ENCODE data around the gene CLTA. TPM values are rescaled to one million over a fixed set of nuclear protein-coding genes. Genes with fewer than 3 reads are reported as not detected.

The CLTA gene
- total RNA-seq, 4 donors from 2014 or later: 163 to 308 (median 217) TPM

- TF ChIP-seq, protein P1, sequence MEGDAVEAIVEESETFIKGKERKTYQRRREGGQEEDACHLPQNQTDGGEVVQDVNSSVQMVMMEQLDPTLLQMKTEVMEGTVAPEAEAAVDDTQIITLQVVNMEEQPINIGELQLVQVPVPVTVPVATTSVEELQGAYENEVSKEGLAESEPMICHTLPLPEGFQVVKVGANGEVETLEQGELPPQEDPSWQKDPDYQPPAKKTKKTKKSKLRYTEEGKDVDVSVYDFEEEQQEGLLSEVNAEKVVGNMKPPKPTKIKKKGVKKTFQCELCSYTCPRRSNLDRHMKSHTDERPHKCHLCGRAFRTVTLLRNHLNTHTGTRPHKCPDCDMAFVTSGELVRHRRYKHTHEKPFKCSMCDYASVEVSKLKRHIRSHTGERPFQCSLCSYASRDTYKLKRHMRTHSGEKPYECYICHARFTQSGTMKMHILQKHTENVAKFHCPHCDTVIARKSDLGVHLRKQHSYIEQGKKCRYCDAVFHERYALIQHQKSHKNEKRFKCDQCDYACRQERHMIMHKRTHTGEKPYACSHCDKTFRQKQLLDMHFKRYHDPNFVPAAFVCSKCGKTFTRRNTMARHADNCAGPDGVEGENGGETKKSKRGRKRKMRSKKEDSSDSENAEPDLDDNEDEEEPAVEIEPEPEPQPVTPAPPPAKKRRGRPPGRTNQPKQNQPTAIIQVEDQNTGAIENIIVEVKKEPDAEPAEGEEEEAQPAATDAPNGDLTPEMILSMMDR (IDR thresholded peaks at IDR 0.05): no peak
- TF ChIP-seq POLR2A (IDR thresholded peaks at IDR 0.05) (no peak), POLR2AphosphoS5 (IDR thresholded peaks at IDR 0.05) (no peak), EP300 (IDR thresholded peaks at IDR 0.05; ENCODE audit: low read depth) (no peak)
- peaks cover 9 to 30% (median 22%) of the 10 kb centered on the region in 4 donors for H3K4me1 ChIP-seq
- WGBS, 2 donors (ENCODE audit: low coverage in 1 of 2): 75 to 100% methylated on average over 1 to 6 of the region's 6 CpGs
- H3K36me3 ChIP-seq: no peaks in the 10 kb centered on the region
- no peaks in the 10 kb centered on the region for H3K27me3 ChIP-seq
- in situ Hi-C loops (cut with MboI; ENCODE audit: low pct_ligation_motif_present in 1 of 4, low pct_unique_long_range_greater_than_20kb in 1 of 4, low sequenced_read_pairs in 3 of 4) (loop anchor here in 2 of 4 donors (10.0 to 25.0 kb wide), 2 partner anchors 60 to 127 kb away; partner anchors contain the start of gene RECK (in 1 of the 2)), intact Hi-C loops (cut with DNase I; ENCODE audit: low total_unique reads) (no loop called here)
- peak overlapping the region; percentile 79 to 84 (median 81) for H3K27ac ChIP-seq
- no peak overlapping the region for H3K4me3 ChIP-seq
- no peaks in the 10 kb centered on the region for H3K9me3 ChIP-seq
- no peak for DNase-seq
Observed at GRCh38 chr9:36164372-36164771, 26.3 kb upstream of the CLTA start.

DNA sequence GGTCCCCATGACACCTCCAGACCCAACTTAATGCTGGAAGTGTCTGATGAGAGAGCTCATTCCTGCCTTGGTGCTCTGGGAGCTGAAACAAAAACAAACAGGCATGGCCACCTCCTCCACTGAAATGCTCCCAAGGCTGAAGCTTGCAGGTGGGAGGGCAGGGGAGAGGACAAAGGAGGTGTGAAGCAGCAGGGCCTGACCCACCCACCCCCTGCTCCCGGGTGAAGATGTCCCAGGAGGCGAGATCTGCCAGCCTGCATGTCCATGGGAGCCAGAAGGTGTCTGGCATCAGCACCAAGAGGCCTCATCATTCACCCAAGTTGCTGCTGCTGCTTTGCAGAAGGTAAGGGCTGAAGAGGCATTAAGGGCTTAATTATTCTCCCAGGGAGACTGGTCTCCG, 25.7 kb upstream of the CLTA start:
- Histone ChIP-seq H3K4me1 (peaks cover 9 to 30% (median 22%) of the 10 kb centered on the region in 4 donors), H3K27ac (peak overlapping the region; percentile 79 to 84 (median 81)), H3K27me3 (no peaks in the 10 kb centered on the region), H3K9me3 (no peaks in the 10 kb centered on the region), H3K36me3 (no peaks in the 10 kb centered on the region), H3K4me3 (no peak overlapping the region)
- 74% methylated on average over 3 of the region's 3 CpGs; no CpG with 5 or more reads in 1 of the 2 donors for WGBS, 2 donors (ENCODE audit: low coverage in 1 of 2)
- DNase-seq: no peak
- in situ Hi-C loops (cut with MboI; ENCODE audit: low pct_ligation_motif_present in 1 of 4, low pct_unique_long_range_greater_than_20kb in 1 of 4, low sequenced_read_pairs in 3 of 4) (loop anchor here (5.0 to 25.0 kb wide), 3 partner anchors 60 to 128 kb away; partner anchors contain the start of gene RECK (in 1 of the 4)), intact Hi-C loops (cut with DNase I; ENCODE audit: low total_unique reads) (no loop called here)
- TF ChIP-seq, protein P1 (IDR thresholded peaks at IDR 0.05): no peak
- no peak for TF ChIP-seq POLR2AphosphoS5 (IDR thresholded peaks at IDR 0.05)
- no peak for TF ChIP-seq POLR2A (IDR thresholded peaks at IDR 0.05)
- TF ChIP-seq EP300 (IDR thresholded peaks at IDR 0.05; ENCODE audit: low read depth): no peak

GRCh38 chr9:36165826-36166167, 24.9 kb upstream of the CLTA start:
- no peaks in the 10 kb centered on the region for H3K27me3 ChIP-seq
- no peaks in the 10 kb centered on the region for H3K36me3 ChIP-seq
- WGBS, 2 donors (ENCODE audit: low coverage in 1 of 2): 30 to 51% methylated on average over 6 to 12 of the region's 12 CpGs
- DNase-seq: no peak
- in situ Hi-C loops (cut with MboI; ENCODE audit: low pct_ligation_motif_present in 1 of 4, low pct_unique_long_range_greater_than_20kb in 1 of 4, low sequenced_read_pairs in 3 of 4) (loop anchor here (5.0 to 25.0 kb wide), 3 partner anchors 61 to 128 kb away; partner anchors contain the start of gene RECK (in 1 of the 4)), intact Hi-C loops (cut with DNase I; ENCODE audit: low total_unique reads) (loop anchor here (2.0 kb wide), 1 partner anchor 63 kb away; no protein-coding TSS in a partner anchor)
- H3K4me1 ChIP-seq: peaks cover 9 to 30% (median 22%) of the 10 kb centered on the region in 4 donors
- TF ChIP-seq, protein P1 (IDR thresholded peaks at IDR 0.05): no peak
- TF ChIP-seq POLR2A (IDR thresholded peaks at IDR 0.05) (no peak), EP300 (IDR thresholded peaks at IDR 0.05; ENCODE audit: low read depth) (no peak), POLR2AphosphoS5 (IDR thresholded peaks at IDR 0.05) (no peak)
- H3K9me3 ChIP-seq: no peaks in the 10 kb centered on the region
- H3K27ac ChIP-seq: peak overlapping the region; percentile 79 to 84 (median 81)
- H3K4me3 ChIP-seq: peak overlapping the region in 3 of 4 donors; percentile 38 to 57 (median 44)

- no peaks in the 10 kb centered on the region for H3K27me3 ChIP-seq
- intact Hi-C loops (cut with DNase I; ENCODE audit: low total_unique reads) (loop anchor here (2.0 kb wide), 1 partner anchor 64 kb away; no protein-coding TSS in a partner anchor), in situ Hi-C loops (cut with MboI; ENCODE audit: low pct_ligation_motif_present in 1 of 4, low pct_unique_long_range_greater_than_20kb in 1 of 4, low sequenced_read_pairs in 3 of 4) (loop anchor here (5.0 to 25.0 kb wide), 3 partner anchors 62 to 129 kb away; partner anchors contain the start of gene RECK (in 1 of the 4))
- no peaks in the 10 kb centered on the region for H3K36me3 ChIP-seq
- H3K4me3 ChIP-seq: peak overlapping the region; percentile 2 to 57 (median 41)
- H3K9me3 ChIP-seq: no peaks in the 10 kb centered on the region
- H3K4me1 ChIP-seq: peaks cover 9 to 30% (median 22%) of the 10 kb centered on the region in 4 donors
- 4% methylated on average over 33 of the region's 58 CpGs; no CpG with 5 or more reads in 1 of the 2 donors for WGBS, 2 donors (ENCODE audit: low coverage in 1 of 2)
- TF ChIP-seq, protein P1 (IDR thresholded peaks at IDR 0.05): peak; percentile 93 to 95 (median 94)
- TF ChIP-seq POLR2AphosphoS5 (IDR thresholded peaks at IDR 0.05) (peak in 1 of 3 donors; percentile 34), EP300 (IDR thresholded peaks at IDR 0.05; ENCODE audit: low read depth) (no peak)
- DNase-seq: peak; percentile 88
- H3K27ac ChIP-seq: peak overlapping the region; percentile 79 to 84 (median 81)
Observed at GRCh38 chr9:36166168-36166927, 24.4 kb upstream of the CLTA start.

Measured in transverse colon (tissue), 4 donors.